Measurements from ENCODE around the gene PARD3.

The PARD3 gene

GRCh38 chr10:34523017-34523767, 291.9 kb downstream of the PARD3 start:
- no peak for DNase-seq

GRCh38 chr10:34522546-34522945, 292.6 kb downstream of the PARD3 start:
- DNase-seq: peak; percentile 29

GRCh38 chr10:34520510-34520909, 294.6 kb downstream of the PARD3 start:
- no peak for DNase-seq

DNA sequence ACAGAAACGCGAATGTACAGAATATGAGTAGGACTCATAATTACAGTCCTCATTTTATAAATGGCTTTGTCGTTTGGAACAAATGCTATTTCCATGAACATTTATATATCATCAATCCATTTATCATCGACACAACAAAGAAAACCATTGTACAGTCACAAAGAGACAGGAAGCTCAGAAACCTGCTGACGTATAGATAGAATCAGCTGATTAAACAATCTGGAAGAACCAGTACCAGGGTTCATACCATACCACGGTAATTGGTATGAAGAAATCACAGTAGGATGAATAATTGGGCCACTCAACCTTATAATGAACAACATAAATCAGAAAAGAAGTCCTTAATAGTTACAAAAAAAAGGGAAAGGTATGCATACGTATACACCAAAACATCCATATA, 295.0 kb downstream of the PARD3 start:
- DNase-seq: no peak

DNA sequence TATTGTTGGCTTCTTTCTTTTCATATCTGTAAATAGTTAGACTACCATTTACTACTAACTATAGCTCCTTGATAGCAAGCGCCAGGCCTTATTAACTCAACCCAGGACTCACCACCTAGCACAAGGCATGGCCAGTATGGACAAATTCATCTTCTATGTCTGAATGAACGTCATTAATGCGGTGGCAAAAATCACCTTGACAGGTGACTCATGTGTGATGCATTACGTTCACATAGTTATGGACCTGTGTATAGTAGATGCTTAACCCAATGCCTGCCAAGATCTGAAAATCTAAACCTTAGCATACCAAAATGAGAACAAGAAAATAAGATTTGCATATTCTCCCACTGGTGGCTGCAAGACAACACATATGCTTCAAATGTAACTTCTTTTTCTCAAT, 300.8 kb downstream of the PARD3 start:
- DNase-seq: no peak

DNA sequence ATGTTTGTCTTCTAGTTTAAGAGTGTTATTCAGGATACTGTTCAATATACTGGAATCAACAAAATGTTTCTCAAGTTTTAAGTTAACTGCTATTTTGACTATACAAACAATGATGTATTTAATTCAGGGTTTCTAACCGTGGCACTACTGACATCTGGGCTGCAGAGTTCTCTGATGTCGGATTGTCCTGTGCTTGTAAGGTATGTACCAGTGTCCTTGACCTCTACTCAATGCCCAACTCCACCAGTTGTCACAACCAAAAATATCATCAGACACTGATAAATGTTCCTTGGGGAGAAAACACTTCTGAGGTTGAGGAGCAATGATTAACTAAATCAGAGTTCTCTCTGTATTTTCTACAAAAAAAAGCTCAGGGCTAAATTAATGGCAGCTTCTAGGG, 301.5 kb downstream of the PARD3 start:
- DNase-seq: no peak

- DNase-seq: peak; percentile 4
Observed at GRCh38 chr10:34507217-34507616, 307.9 kb downstream of the PARD3 start.

GRCh38 chr10:34506786-34507185, 308.3 kb downstream of the PARD3 start:
- no peak for DNase-seq

GRCh38 chr10:34505338-34505737, 309.8 kb downstream of the PARD3 start:
- DNase-seq: no peak

DNA sequence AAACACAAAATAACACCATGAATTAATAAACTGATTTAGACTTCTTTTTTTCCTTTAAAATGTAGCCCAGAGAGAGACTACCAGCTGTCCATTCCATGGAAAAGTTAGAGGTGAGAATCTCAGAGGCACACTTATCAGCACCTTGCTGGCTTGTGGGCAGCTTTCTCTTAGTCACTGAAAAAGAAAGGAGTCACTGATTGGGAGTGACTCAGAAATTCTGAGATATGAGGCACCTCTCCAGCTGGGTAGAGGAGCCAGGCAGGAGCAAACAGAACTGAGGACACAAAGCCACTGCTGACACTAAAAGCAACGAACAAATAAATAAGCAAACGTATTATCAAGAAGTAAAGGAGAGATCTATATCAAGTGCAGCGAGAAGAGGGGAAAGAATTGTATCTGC, 310.6 kb downstream of the PARD3 start:
- no peak for DNase-seq

DNA sequence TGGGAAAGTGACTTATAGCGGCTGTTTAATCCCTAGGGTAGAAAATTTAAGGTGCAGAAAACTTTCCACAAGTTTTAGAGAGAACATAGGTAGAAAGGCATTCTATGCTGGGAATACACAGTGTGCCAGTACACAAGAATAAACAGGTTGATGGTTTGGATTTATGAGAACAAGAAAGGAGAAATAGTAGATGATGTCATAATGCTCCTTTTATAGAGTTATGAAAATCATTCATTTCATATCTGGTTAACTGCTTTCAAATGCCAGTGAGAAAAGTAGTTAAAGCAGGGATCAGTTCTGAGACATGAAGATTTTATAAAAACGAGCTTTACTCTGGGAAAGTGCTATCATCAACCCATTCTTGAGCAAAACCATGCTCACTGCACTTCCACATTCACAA, 311.4 kb downstream of the PARD3 start:
- DNase-seq: no peak

- DNase-seq: no peak
Observed at GRCh38 chr10:34499612-34500279, 315.4 kb downstream of the PARD3 start.

GRCh38 chr10:34498821-34499220, 316.3 kb downstream of the PARD3 start:
- DNase-seq: no peak

- no peak for DNase-seq
Observed at GRCh38 chr10:34495938-34496337, 319.2 kb downstream of the PARD3 start.

GRCh38 chr10:34494012-34494411, 321.1 kb downstream of the PARD3 start:
- no peak for DNase-seq

DNA sequence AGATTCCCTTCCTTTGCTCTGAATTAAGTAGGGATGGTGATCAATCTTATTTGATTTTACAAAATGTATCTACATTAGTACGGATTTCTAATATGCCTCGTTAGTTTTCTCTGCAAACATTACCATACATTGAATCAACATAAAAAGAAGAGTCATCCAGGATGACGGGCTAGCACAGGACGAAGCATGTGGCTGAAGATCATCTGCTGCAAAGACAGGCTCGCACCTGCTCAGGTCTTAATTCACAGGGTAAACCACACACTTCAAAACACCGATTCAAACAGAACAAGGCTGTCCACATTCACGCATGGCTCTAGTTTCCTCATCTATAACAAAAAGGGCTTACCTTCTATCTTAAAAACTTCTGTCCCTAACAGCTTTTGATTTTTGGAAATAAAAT, 323.0 kb downstream of the PARD3 start:
- DNase-seq: peak; percentile 50

DNA sequence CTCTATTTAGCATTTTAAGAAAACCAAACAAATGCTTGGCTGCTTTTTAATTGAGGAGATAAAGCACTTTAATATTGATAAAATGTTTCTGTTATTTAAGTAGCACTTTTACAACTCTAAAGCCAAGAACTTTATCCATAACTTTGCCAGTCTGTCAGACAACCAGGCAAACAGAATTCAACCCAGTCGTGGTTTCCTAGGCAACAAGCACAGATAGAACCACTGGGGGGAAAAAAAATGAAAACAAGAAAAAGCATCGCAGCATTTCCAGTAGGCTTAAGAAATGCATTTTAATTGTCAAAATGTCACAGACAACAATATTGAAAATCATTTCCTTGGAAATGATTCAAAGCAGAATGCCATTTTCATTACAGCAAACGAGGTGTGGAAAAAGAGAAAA, 323.4 kb downstream of the PARD3 start:
- no peak for DNase-seq

DNA sequence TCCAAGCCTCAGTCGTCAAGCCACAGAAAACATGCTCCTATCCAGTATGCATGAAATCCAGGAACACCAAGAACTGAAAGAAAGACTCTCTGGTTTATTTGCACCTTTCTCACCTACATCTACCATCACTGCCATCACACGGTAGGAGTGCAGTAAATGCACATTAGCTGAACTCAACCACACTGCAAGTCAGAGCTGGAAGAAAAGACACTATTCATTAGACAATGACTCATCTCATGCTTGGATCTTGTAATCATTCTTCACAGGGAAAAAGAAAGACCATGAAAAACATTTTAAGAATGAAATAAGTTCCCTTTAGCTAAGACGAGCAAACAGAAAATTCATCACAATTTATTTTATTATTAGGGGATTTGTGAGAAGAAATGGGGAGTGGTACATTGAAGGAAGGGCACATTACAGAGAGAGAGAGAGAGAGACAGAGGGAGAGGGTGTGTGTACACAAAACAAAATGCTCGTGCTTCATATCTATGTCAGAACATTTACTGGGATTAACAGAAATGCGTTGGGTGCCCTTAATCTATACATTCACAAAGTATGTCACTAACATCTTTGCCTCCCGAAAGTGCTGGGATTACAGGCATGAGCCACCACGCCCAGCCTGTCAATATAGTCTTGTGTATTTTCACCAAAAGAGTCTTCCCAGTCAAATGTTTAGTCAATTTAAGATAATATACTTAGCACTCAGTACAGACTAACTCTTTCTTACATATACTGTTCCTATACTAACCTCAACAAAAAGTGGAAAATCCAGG, 324.9 kb downstream of the PARD3 start:
- no peak for DNase-seq

DNA sequence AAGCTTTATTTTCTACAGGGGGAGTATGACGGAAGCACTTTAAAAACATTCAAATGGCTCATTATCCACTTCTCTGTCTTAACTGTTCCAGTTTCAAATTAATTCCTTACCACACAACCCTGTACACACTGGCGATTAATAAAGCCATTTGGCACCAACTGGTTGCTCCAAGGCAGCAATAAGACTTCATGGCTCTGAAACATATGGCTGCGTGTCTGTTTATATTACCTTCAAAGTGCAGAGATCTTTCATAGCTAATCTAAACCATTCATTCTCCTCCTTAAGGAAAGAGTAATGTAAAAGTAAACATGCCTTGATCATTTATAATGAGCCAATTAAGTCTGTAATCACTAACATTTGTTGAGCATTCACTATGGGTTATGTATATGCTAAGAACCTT, 325.7 kb downstream of the PARD3 start:
- DNase-seq: no peak

DNA sequence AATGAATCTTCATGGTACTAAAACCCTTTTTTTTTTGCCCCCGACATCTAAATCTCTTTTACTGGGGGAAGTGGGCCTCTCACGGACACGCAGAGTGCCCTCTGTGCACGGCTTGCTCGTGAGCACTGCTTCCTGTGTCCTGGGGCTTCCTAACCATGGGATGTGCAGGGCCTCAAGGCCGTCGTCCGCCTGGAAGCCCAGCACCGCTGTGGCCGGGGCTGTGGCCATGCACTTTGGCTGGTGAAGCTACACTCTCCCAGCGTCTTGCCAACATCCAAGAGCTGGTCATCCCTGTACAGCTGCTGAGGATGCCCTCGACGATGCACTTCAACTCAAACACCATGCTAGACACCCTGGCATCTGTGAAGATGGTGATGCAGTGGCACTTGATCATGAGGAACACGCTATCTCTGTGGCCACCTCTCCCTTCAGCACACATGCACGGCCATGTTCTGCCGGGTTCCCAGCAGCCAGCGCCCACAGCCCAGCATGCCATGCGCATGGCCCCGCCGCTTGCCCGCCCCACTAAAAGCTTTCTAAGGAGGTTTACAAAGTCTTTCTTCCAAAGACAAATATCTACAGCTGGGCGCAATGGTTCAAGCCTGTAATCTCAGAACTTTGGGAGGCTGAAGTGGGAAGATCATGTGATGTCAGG, 326.5 kb downstream of the PARD3 start:
- no peak for DNase-seq

GRCh38 chr10:34486008-34486407, 329.1 kb downstream of the PARD3 start:
- no peak for DNase-seq

DNA sequence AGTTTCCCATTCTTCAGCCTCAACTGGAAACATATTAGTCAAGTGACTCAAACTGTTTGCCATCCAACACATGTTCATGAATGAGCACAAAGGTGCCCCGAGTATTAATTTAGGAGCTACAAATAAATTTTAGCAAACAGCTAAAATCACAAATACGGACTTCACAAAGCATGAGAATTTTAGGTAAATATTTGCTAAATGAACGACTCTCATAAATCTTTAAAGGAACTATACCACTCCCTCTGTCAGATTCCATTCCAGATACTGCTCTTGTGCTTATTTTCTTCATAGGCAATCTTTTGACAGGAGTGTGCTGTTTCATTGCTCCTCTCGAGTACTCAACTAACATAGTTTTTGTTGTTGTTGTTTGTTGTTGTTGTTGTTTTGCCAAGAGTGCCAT, 330.9 kb downstream of the PARD3 start:
- DNase-seq: no peak

- DNase-seq: no peak
Observed at GRCh38 chr10:34480345-34480744, 334.8 kb downstream of the PARD3 start.

Data from DMS153 (cell line).